ENCODE results near the gene SLC66A2. TPM values are rescaled to one million over a fixed set of nuclear protein-coding genes. Genes with fewer than 3 reads are reported as not detected.
"Not testable (repeated sequence)": the region's sequence is repeated elsewhere in the genome, so short reads cannot be mapped to it uniquely, and the experiment has no call there.

Gene SLC66A2
- total RNA-seq, 4 donors from 2014 or later: 27.0 to 46.4 (median 41.5) TPM

DNA sequence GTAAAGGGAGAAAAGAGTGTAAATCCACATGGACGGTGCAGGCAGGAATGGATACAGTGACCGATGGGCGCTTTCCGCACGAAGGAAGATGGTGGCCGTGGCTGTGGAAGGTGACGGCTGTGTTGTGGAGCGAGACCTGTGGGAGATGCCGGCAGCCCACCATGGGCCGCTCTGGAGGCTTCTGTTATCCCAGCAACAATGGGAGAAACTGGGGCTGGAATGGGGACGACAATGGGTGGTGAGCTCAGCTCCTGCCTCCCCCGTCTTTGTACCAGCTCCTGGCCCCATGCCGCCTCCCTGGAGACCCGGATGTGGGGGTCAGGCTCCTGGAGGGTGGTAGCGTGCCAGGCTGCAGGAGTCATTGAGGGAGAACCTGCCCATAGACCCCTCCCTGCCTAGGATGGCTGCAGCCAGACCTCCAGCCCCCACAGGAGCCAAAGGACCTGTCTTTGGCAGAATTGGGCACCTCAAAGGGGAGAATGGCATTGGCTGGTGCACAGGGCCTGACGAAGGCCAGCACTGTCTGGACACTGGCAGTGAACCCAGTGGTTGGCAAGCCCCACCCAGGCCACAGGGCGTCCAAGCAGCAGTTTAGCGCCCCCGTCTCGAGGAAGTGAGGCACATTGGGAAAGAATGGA, 72.6 kb downstream of the SLC66A2 start:
- Histone ChIP-seq H3K36me3 (no peaks in the 10 kb centered on the region), H3K4me1 (peaks cover 0 to under 1% (median 0%) of the 10 kb centered on the region in 4 donors), H3K27me3 (peaks cover 0 to 41% (median 0%) of the 10 kb centered on the region in 4 donors), H3K9me3 (no peaks in the 10 kb centered on the region), H3K27ac (replicated peaks in 1 of 4) (no peak overlapping the region), H3K4me3 (no peak overlapping the region)
- no peak for DNase-seq (ENCODE audit: extremely low spot score)
- intact Hi-C loops (cut with DNase I): no loop called here
- TF ChIP-seq POLR2A (IDR thresholded peaks at IDR 0.05; ENCODE audit: low read depth) (no peak), POLR2AphosphoS5 (IDR thresholded peaks at IDR 0.05) (no peak), EP300 (IDR thresholded peaks at IDR 0.05) (no peak)
- 89% methylated on average over 20 of the region's 20 CpGs for WGBS

DNA sequence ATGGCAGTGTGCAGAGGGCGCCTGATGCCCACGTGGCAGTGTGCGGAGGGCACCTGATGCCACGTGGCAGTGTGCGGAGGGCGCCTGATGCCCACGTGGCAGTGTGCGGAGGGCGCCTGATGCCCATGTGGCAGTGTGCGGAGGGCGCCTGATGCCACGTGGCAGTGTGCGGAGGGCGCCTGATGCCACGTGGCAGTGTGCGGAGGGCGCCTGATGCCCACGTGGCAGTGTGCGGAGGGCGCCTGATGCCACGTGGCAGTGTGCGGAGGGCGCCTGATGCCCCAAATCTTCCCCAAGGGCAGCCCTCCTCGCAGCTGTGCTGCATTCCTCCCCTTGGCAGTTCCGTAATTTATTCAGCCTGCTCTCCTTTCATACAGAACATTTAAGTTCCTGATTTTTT, 73.2 kb downstream of the SLC66A2 start:
- intact Hi-C loops (cut with DNase I): not testable (repeated sequence)

DNA sequence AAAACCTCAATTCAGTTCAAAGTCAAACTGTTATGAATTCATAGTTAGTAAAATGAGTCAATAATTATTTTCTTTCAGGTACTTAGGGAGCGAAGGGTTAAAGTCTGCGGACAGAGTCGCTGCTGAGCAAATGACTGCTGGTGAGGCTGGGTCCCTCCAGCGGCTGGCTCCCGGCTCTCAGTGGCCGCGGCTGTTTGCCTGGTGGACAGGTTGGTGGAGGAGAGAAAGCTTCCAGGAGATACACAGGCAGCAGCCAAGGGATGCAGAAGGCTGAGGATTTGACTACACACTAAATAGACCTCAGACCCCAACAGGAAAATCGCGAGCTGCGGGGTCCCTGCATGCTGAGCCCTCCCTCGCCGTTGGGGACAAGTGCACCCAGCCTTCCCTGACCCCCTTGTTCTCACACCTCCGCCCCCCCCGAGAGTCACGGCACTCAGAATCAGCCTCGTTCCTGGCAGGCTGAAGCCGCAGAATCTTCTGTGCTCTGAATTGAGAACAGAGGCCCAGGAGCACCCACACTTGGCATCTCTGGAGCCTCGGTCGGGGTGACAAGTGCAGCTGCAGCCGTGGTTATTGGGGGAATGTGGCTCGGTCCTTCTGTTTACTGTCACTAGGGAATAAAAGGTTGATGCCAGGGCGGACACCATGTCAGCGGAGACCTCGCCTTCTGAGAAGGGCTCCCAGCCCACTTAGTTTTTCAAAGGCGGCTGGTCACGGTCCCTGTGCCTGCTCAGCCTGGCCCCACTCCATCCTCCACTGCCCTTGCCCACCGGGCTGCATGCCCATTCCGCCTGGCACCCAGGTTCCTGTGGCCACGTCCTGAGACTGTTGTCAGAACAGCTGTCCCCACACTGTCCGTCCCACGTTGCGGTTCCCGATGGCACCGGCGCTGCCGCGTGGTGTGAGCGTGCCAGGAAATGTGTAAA, 74.0 kb downstream of the SLC66A2 start:
- Histone ChIP-seq H3K36me3 (no peaks in the 10 kb centered on the region), H3K27me3 (peaks cover 0 to 56% (median 0%) of the 10 kb centered on the region in 4 donors), H3K9me3 (no peaks in the 10 kb centered on the region), H3K4me1 (peaks cover 0 to 9% (median 0%) of the 10 kb centered on the region in 4 donors), H3K4me3 (no peak overlapping the region), H3K27ac (replicated peaks in 1 of 4) (no peak overlapping the region)
- no peak for DNase-seq (ENCODE audit: extremely low spot score)
- TF ChIP-seq POLR2A (IDR thresholded peaks at IDR 0.05; ENCODE audit: low read depth): no peak
- WGBS: 61% methylated on average over 33 of the region's 38 CpGs
- intact Hi-C loops (cut with DNase I): no loop called here

More for the DNA sequence above, 73.2 kb downstream of the SLC66A2 start:
- H3K27me3 ChIP-seq: peaks cover 0 to 47% (median 0%) of the 10 kb centered on the region in 4 donors
- H3K9me3 ChIP-seq; H3K36me3 ChIP-seq; DNase-seq (ENCODE audit: extremely low spot score); H3K27ac ChIP-seq (replicated peaks in 1 of 4); H3K4me1 ChIP-seq; H3K4me3 ChIP-seq: not testable (repeated sequence)
- WGBS: 94% methylated on average over 25 of the region's 25 CpGs

DNA sequence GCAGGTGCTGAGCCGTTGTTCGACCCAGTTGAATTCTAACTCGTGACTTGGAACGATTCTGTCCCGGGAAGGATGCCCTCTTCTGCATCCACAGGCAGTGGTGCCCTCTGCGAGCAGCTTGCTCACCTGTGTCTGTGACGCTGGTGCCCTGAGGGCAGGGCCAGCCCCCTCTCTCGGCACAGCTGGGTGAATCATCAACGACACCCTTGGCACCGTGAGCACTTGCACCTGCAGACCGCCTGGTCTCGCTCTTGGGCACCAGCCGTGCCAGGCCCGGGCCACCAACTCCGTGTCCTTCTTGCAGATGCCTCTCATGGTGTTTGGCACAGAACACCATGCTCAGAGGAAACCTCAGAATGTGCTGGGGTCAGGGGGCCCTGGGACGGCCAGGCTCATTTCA, 75.0 kb downstream of the SLC66A2 start:
- Histone ChIP-seq H3K4me1 (peaks cover 0 to 9% (median 0%) of the 10 kb centered on the region in 4 donors), H3K27me3 (peaks cover 0 to 62% (median 0%) of the 10 kb centered on the region in 4 donors), H3K9me3 (no peaks in the 10 kb centered on the region), H3K4me3 (no peak overlapping the region), H3K36me3 (no peaks in the 10 kb centered on the region), H3K27ac (replicated peaks in 1 of 4) (no peak overlapping the region)
- no peak for TF ChIP-seq POLR2AphosphoS5 (IDR thresholded peaks at IDR 0.05)
- 73% methylated on average over 8 of the region's 16 CpGs for WGBS
- intact Hi-C loops (cut with DNase I): no loop called here
- DNase-seq (ENCODE audit: extremely low spot score): no peak

DNA sequence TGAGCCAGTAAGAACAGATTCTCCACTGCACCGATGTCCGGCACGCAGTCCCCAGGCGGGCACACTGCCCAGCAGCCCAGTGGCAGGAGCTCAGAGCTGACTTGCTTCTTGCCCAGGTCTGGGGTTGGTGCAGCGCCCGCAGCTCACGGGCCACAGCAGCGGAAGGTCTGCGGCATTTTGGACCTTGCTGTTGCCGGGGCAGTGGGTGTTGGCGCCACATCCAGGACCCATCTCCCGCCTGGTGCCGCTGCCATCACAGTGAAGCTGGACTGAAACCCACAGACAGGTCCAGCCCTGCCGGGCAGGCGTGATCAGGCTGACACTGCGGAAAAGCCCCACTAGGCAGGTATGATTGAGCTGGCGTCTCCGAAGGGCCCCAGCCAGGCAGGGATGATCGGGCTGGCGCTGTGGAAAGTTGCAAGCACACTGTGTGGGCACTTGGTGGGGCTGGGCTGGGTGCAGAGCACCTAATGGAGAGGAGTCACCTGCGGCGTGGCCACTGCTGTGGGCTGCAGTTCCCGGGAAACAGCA, 75.5 kb downstream of the SLC66A2 start:
- intact Hi-C loops (cut with DNase I): no loop called here
- H3K4me1 ChIP-seq: peaks cover 0 to 9% (median 0%) of the 10 kb centered on the region in 4 donors
- no peak overlapping the region for H3K4me3 ChIP-seq
- DNase-seq (ENCODE audit: extremely low spot score): no peak
- H3K27me3 ChIP-seq: peaks cover 0 to 67% (median 0%) of the 10 kb centered on the region in 4 donors
- no peak overlapping the region for H3K27ac ChIP-seq (replicated peaks in 1 of 4)
- H3K9me3 ChIP-seq: no peaks in the 10 kb centered on the region
- TF ChIP-seq, protein P1, sequence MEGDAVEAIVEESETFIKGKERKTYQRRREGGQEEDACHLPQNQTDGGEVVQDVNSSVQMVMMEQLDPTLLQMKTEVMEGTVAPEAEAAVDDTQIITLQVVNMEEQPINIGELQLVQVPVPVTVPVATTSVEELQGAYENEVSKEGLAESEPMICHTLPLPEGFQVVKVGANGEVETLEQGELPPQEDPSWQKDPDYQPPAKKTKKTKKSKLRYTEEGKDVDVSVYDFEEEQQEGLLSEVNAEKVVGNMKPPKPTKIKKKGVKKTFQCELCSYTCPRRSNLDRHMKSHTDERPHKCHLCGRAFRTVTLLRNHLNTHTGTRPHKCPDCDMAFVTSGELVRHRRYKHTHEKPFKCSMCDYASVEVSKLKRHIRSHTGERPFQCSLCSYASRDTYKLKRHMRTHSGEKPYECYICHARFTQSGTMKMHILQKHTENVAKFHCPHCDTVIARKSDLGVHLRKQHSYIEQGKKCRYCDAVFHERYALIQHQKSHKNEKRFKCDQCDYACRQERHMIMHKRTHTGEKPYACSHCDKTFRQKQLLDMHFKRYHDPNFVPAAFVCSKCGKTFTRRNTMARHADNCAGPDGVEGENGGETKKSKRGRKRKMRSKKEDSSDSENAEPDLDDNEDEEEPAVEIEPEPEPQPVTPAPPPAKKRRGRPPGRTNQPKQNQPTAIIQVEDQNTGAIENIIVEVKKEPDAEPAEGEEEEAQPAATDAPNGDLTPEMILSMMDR (IDR thresholded peaks at IDR 0.05): no peak
- TF ChIP-seq EP300 (IDR thresholded peaks at IDR 0.05): no peak
- TF ChIP-seq POLR2A (IDR thresholded peaks at IDR 0.05; ENCODE audit: low read depth): no peak
- TF ChIP-seq POLR2AphosphoS5 (IDR thresholded peaks at IDR 0.05): no peak
- H3K36me3 ChIP-seq: no peaks in the 10 kb centered on the region
- WGBS: 90% methylated on average over 16 of the region's 23 CpGs

DNA sequence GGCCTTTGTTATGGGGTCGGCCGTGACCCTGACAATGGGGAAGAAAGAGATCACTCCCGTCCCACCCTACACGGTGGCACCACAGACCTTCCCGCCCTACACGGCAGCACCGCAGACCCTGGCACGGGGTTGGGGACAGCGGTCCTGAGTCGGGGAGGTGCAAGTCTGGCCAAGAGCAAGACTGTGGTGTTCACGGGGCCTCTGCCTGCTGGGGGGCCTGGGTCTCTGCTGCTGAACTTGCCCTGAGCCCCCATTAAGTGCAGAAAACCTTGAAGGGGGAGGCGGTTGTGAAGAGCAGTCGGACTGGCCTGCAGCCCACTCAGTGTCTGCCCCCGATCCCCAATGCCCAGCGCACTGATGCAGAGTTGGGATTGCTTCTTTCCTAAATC, 75.9 kb downstream of the SLC66A2 start:
- DNase-seq (ENCODE audit: extremely low spot score): no peak
- intact Hi-C loops (cut with DNase I): no loop called here
- WGBS: 85% methylated on average over 12 of the region's 15 CpGs
- Histone ChIP-seq H3K27ac (replicated peaks in 1 of 4) (no peak overlapping the region), H3K27me3 (peaks cover 0 to 71% (median 0%) of the 10 kb centered on the region in 4 donors), H3K36me3 (no peaks in the 10 kb centered on the region), H3K4me3 (no peak overlapping the region), H3K4me1 (peaks cover 0 to 9% (median 0%) of the 10 kb centered on the region in 4 donors), H3K9me3 (no peaks in the 10 kb centered on the region)
- TF ChIP-seq POLR2A (IDR thresholded peaks at IDR 0.05; ENCODE audit: low read depth) (no peak), EP300 (IDR thresholded peaks at IDR 0.05) (no peak), POLR2AphosphoS5 (IDR thresholded peaks at IDR 0.05) (no peak)
- TF ChIP-seq, protein P1 (IDR thresholded peaks at IDR 0.05): no peak

All from esophagus muscularis mucosa (tissue), 4 donors.